NCI-H526 (cell line): ENCODE data around the gene STAT5B.
A peak's percentile ranks its signal among the peaks of the same experiment; 100 is the strongest.
"Not testable (repeated sequence)": the region's sequence is repeated elsewhere in the genome, so short reads cannot be mapped to it uniquely, and the experiment has no call there.

Experiments
- DNase-seq, 2 experiments: peaks; one replicate each; lab custom pipeline; 2025; lab: John Stamatoyannopoulos, UW

The STAT5B gene

GRCh38 chr17:42305543-42306384 is 29.6 kb upstream of the STAT5B start:
- no peak for DNase-seq

GRCh38 chr17:42305031-42305330 is 28.8 kb upstream of the STAT5B start:
- not testable (repeated sequence) for DNase-seq

- no peak for DNase-seq
Observed at GRCh38 chr17:42304187-42305030, 28.2 kb upstream of the STAT5B start.

GRCh38 chr17:42303694-42304093 is 27.5 kb upstream of the STAT5B start:
- no peak for DNase-seq

GRCh38 chr17:42301022-42301421 is 24.8 kb upstream of the STAT5B start:
- no peak for DNase-seq

GRCh38 chr17:42299913-42300312 is 23.7 kb upstream of the STAT5B start:
- not testable (repeated sequence) for DNase-seq

- not testable (repeated sequence) for DNase-seq
Observed at GRCh38 chr17:42299361-42299760, 23.2 kb upstream of the STAT5B start.

- DNase-seq: not testable (repeated sequence)
Observed at GRCh38 chr17:42297775-42298174, 21.6 kb upstream of the STAT5B start.

GRCh38 chr17:42296012-42296411 is 19.8 kb upstream of the STAT5B start:
- DNase-seq: no peak

- DNase-seq: no peak
Observed at GRCh38 chr17:42294469-42295398, 18.5 kb upstream of the STAT5B start.

GRCh38 chr17:42291129-42291528 is 14.9 kb upstream of the STAT5B start:
- no peak for DNase-seq

GRCh38 chr17:42290577-42290976 is 14.4 kb upstream of the STAT5B start:
- DNase-seq: no peak

- no peak for DNase-seq
Observed at GRCh38 chr17:42289611-42290181, 13.5 kb upstream of the STAT5B start.

- DNase-seq: no peak
Observed at GRCh38 chr17:42288803-42289610, 12.8 kb upstream of the STAT5B start.

- peak; percentile 19 to 77 for DNase-seq
Observed at GRCh38 chr17:42287977-42288802, 12.0 kb upstream of the STAT5B start, which contains the start of gene STAT5A. Gene STAT5A (plus strand): TSS chr17:42288498. CDS start chr17:42289412, 914 bp downstream.

GRCh38 chr17:42287305-42287976 is 11.2 kb upstream of the STAT5B start:
- DNase-seq: no peak

- DNase-seq: no peak
Observed at GRCh38 chr17:42286411-42287221, 10.4 kb upstream of the STAT5B start.

- no peak for DNase-seq
Observed at GRCh38 chr17:42285346-42286050, 9.3 kb upstream of the STAT5B start.
